Keratinocyte (primary cell): ENCODE measurements around the gene KEL.

Experiments used
- EZH2 ChIP-seq: IDR thresholded peaks from one replicate; pipeline ENCODE4 v1.6.1; 2012; ENCODE audit warnings: inconsistent platforms, mild to moderate bottlenecking, low read length, moderate library complexity
- TF ChIP-seq, protein P1 (sequence below), 3 experiments: IDR thresholded peaks in 1 of 3; conservative IDR thresholded peaks in 1 of 3; optimal IDR thresholded peaks in 1 of 3; 2 replicates in 2 of 3; 3 replicates in 1 of 3; pipeline versions ENCODE3 to v1.5.1; 2011; ENCODE audit warnings: low read length in 3 of 3, mild to moderate bottlenecking in 3 of 3, moderate library complexity in 2 of 3, control low read depth in 1 of 3, inconsistent platforms in 1 of 3; ENCODE audit not compliant: insufficient read depth in 2 of 3; ENCODE audit errors: extremely low read depth in 1 of 3

GRCh38 chr7:142974626-142975025 is 12.5 kb upstream of the KEL start:
- TF ChIP-seq, protein P1, sequence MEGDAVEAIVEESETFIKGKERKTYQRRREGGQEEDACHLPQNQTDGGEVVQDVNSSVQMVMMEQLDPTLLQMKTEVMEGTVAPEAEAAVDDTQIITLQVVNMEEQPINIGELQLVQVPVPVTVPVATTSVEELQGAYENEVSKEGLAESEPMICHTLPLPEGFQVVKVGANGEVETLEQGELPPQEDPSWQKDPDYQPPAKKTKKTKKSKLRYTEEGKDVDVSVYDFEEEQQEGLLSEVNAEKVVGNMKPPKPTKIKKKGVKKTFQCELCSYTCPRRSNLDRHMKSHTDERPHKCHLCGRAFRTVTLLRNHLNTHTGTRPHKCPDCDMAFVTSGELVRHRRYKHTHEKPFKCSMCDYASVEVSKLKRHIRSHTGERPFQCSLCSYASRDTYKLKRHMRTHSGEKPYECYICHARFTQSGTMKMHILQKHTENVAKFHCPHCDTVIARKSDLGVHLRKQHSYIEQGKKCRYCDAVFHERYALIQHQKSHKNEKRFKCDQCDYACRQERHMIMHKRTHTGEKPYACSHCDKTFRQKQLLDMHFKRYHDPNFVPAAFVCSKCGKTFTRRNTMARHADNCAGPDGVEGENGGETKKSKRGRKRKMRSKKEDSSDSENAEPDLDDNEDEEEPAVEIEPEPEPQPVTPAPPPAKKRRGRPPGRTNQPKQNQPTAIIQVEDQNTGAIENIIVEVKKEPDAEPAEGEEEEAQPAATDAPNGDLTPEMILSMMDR (optimal IDR thresholded peaks at IDR 0.05 in 1 of 3, IDR thresholded peaks at IDR 0.05 in 1 of 3, conservative IDR thresholded peaks at IDR 0.05 in 1 of 3; ENCODE audit: extremely low read depth in 1 of 3, insufficient read depth in 2 of 3, low read length in 3 of 3) = no peak
- no peak for TF ChIP-seq EZH2
